HTERT RPE-1 (cell line): ENCODE measurements around the gene ACCSL.

Experiments used
- in situ Hi-C: fragments of 300-500 bp; cut with MboI; formaldehyde crosslinking; loops from 4 replicates; pipeline ENCODE4 v1.14.3; 2020; ENCODE audit warnings: low sequenced_read_pairs

The ACCSL gene

DNA sequence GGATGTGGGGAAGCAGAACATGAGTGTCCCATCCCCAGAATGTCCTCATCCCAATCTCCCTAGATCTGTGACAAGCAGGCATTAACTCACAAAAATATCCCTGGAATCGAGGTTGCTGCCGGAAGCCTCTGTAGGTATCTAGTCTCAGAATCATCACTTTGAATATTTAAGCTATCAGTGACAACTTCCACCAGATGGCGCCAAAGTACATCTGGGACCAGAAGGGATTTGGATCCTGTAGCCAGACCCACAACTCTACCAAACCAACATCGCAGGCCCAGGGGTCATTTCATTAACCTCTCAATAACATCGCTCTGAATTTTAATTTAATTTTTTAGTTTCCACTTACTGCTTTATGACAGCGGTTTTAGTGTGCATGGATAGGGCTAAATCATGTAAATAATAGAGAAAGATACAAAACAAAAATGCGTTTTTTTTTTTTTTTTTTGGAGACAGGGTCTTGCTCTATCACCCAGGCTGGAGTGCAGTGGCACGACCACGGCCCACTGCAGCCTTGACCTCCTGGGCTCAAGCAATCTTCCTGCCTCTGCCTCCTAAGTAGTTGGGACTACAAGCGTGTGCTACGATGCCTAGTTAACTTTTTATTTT, 46.6 kb downstream of the ACCSL start:
- in situ Hi-C loops = no loop called here

DNA sequence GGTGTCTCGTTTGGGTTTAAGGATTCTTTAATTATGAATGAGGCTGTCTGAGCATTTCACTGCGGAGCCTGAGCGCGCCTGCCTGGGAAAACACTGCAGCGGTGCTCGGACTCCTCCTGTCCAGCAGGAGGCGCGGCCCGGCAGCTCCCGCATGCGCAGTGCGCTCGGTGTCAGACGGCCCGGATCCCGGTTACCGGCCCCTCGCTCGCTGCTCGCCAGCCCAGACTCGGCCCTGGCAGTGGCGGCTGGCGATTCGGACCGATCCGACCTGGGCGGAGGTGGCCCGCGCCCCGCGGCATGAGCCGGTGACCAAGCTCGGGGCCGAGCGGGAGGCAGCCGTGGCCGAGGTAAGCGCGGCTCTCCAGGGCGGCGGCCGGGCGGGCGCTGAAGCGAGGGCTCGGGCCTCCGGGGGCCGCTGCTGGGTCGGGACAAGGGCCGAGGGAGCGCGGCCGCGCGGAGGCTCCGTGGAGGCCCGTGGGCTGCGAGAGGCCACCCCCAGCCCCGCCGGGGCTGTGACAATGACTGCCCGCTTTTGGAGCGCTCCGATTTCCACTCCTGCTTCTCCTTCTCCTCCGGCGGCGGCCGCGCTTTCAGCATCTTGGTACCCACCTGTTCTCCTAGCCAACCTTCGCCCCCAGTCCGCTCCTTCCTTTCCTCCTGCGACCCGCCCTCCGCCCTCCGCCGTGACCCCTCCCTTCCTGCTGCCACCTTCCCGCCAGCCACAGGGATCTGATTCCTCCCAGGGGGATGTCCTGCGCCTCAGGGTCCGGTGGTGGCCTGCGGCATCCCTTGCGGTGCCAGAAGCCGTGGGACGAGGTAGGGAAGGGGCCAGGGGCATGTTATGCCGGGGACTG, 48.0 kb downstream of the ACCSL start, which contains the start of gene EXT2:
TSS of gene EXT2 (plus strand) at position 173 of the 854 bp plus-strand sequence. CDS start 12,035 bp downstream, outside the sequence.
- in situ Hi-C loops = no loop called here

DNA sequence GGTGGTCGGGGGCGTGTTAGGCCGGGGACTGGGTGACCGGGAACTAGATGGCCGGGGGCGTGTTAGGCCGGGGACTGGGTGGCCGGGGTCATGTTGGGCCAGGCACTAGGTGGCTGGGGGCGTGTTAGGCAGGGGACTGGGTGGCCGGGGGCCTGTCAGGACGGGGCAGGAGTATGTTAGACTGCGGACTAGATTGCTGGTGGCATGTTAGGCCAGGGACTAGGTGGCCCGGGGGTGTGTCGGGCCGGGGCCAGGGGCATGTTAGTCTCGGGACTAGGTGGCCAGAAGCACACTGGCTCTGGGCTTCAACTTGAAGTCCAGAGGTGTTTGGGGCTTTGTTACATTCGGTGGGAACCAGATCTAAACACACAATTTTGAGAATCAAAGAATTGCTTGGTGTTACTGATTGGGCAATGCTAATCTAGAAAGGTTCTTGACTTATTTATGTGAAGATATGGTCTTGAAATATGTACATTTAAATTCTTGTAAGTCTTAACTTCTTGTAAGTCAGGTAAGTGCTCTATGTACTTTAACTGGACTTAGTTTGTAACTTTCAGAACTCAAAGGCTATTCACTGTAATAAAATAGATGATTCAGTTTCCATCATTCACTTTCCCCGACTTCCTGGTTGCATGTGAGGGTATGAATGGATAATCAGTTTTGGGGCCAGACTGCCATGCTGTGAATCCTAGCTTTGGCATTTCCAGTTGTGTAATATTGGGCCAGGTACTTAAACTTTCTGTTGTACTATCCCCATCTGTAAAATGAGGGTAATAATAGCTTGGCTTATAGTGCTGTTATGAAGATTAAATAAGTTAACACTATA, 48.8 kb downstream of the ACCSL start:
- in situ Hi-C loops = no loop called here

DNA sequence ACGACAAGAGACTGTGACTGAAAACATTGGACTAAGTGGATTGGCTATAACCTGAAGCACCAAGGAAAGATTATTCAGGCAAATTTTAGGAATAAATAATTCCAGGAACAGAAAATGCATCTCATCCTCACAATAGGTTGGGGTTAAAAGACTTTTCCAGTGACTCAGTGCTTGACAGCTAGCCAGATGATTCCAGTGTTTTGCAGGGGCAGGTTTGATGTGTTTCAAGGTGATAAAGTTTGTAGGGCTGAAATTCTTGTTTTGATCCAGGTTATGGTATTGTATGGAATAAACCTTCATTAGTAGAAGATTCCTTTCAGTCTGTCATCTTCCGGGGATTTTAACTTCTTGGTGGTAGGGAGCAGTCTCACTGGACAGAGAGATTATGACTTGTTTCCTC, 50.0 kb downstream of the ACCSL start:
- in situ Hi-C loops = no loop called here

DNA sequence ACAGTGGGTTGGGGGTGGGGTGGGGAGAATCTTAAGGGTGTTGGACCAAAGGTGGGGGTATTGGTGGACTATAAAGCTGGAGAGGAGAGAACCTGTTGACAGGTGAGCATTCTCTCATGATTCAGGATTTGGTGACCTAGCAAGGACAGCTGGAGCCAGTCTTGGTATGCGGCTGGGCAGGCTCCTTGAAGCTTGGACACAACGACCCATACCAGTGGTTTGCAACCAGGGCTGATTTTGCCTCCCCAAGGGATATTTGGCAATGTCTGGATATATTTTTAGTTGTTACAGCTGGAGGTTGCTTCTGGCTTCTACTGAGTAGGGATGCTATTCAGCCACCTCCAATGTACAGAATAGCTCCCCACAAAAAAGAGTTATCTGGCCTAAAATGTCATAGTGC, 53.3 kb downstream of the ACCSL start:
- in situ Hi-C loops = no loop called here

DNA sequence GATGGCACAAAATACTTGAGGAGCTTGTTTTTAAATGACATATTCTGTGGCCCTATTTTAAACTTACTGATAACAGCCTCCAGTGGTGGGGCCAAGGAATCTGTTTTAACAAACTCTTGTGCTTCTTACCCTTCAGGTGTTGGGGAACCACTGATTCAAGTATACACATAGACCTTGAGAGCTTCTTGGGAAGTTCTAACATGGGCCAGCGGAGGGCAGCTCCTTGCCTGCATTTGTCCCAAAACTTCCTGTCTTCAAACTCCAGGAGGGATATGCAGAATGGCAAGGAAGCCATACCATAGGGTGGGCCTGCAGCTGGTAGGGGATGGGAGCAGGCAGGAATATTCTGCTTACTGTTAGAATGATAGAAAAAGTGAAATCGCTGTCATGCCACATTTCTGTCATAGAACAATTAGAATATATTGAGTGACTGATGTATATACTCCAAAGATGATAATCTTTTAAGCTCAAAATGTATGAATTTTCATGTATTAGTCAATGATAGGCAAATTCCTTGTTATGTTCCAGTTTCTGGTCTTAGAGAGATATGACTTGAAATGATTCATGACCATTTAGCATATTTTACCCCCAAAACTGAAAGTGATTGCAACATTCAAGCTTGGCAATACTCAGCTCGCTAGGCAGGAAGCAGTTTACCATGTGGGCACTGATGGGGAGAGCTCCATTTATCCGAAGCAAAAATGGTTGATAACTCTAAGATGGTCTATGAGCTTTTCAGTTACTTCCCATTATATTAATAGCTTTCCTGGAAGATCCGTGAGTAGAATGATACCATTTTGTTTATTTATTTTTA, 56.9 kb downstream of the ACCSL start:
- in situ Hi-C loops = no loop called here

DNA sequence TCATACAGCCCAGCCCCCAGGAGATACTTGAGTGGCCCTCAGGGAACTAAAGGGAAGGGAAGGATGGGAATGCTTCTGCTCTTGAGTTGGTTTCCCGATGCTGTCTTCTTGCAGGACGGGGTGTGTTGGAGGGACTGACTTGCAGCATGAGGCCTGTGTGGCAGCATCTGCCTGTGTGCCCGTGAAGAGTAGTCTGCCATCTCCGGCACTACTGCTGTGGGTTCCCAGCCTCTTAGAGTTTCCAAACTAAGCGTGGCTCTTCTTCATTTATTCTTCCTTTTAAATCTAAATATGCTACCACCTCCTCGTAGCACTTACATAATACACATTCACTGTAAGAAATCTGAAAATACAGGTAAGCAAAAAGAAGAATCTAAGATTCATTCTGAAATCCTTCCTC, 60.5 kb downstream of the ACCSL start:
- in situ Hi-C loops = no loop called here
